ENCODE measurements around the gene GLP1R. TPM values are rescaled to one million over a fixed set of nuclear protein-coding genes. Genes with fewer than 3 reads are reported as not detected.

GLP1R gene
- total RNA-seq, 1 experiment from 2014 or later: 0.85 TPM

GRCh38 chr6:39051399-39052122, 3.0 kb downstream of the GLP1R start:
- H3K4me3 Mint-ChIP-seq: no peak overlapping the region
- no peak overlapping the region for H3K18ac ChIP-seq (ENCODE audit: insufficient read length, low read depth, low read length)
- H2BK5ac ChIP-seq (ENCODE audit: insufficient read length, low read length): no peak overlapping the region
- no peak overlapping the region for H4K8ac ChIP-seq (replicated peaks; ENCODE audit: insufficient read length, low read depth, low read length)
- peaks cover 11% of the 10 kb centered on the region for H3K23me2 ChIP-seq (ENCODE audit: insufficient read length, low read depth, low read length, poor library complexity, severe bottlenecking)
- H3K23ac ChIP-seq (ENCODE audit: insufficient read length, low read depth, low read length): no peak overlapping the region
- no peak overlapping the region for H2BK20ac ChIP-seq (ENCODE audit: low read depth, low read length, poor library complexity, severe bottlenecking)
- H3K9me3 ChIP-seq (ENCODE audit: control insufficient read depth, low read depth, low read length): no peaks in the 10 kb centered on the region
- WGBS (ENCODE audit: extremely low coverage, insufficient read length, low lambda C conversion rate): no CpG with 5 or more reads among the region's 4 CpGs
- H3K27ac Mint-ChIP-seq: no peak overlapping the region
- H2BK120ac ChIP-seq (ENCODE audit: low read depth, low read length, poor library complexity, severe bottlenecking): no peak overlapping the region
- H2AK5ac ChIP-seq (ENCODE audit: insufficient read length, low read length): no peak overlapping the region
- no peak overlapping the region for H2BK15ac ChIP-seq (ENCODE audit: low read depth, low read length)
- H4K20me1 ChIP-seq (ENCODE audit: control insufficient read depth, insufficient read depth, insufficient read length): no peaks in the 10 kb centered on the region
- no peak overlapping the region for H2BK12ac ChIP-seq (ENCODE audit: insufficient read length, low read depth, low read length)
- TF ChIP-seq CTCF (conservative IDR thresholded peaks at IDR 0.05): no peak
- H3K36me3 Mint-ChIP-seq (ENCODE audit: insufficient read depth in 1 of 3, low read depth in 3 of 3): no peaks in the 10 kb centered on the region
- H3K4ac ChIP-seq (ENCODE audit: low read depth, low read length): no peak overlapping the region
- peaks cover 62% of the 10 kb centered on the region for H3K27me3 Mint-ChIP-seq (ENCODE audit: low read depth)
- no peak overlapping the region for H4K91ac ChIP-seq (ENCODE audit: insufficient read length, low read depth, low read length)
- no peak overlapping the region for H4K5ac ChIP-seq (ENCODE audit: insufficient read length, low read depth, low read length)
- no peaks in the 10 kb centered on the region for H3K79me1 ChIP-seq (ENCODE audit: insufficient read depth, low read depth, low read length, poor library complexity, severe bottlenecking)
- H3K4me1 ChIP-seq (ENCODE audit: insufficient read depth, low read length): peaks cover 3% of the 10 kb centered on the region; the same call in 1 of the 2 replicates
- no peak overlapping the region for H3T11ph ChIP-seq (ENCODE audit: low read length)
- H3K27me3 ChIP-seq (ENCODE audit: insufficient read depth, low read length): peaks cover 21% of the 10 kb centered on the region; the same call in 1 of the 2 replicates
- H3K56ac ChIP-seq (ENCODE audit: insufficient read length, low read depth, low read length): no peak overlapping the region
- H3K4me2 ChIP-seq (ENCODE audit: insufficient read depth, insufficient read length, low read length): no peak overlapping the region
- H3K14ac ChIP-seq (ENCODE audit: insufficient read depth, low read length): no peak overlapping the region
- no peak overlapping the region for H2AFZ ChIP-seq (ENCODE audit: low read length)
- H3K4me1 Mint-ChIP-seq: peaks cover 22 to 30% of the 10 kb centered on the region in 2 experiments
- DNase-seq: no peak
- H3K27ac ChIP-seq (ENCODE audit: insufficient read length, low read depth, low read length): no peak overlapping the region
- H3K9me3 Mint-ChIP-seq: no peaks in the 10 kb centered on the region
- no peak overlapping the region for H3K9ac ChIP-seq (ENCODE audit: extremely low read depth, insufficient read length, low read length)
- H3K79me2 ChIP-seq (ENCODE audit: insufficient read depth, low read length): no peaks in the 10 kb centered on the region
